ENCODE results near the gene DPP10.
"Not testable (repeated sequence)": the region's sequence is repeated elsewhere in the genome, so short reads cannot be mapped to it uniquely, and the experiment has no call there.

The DPP10 gene

DNA sequence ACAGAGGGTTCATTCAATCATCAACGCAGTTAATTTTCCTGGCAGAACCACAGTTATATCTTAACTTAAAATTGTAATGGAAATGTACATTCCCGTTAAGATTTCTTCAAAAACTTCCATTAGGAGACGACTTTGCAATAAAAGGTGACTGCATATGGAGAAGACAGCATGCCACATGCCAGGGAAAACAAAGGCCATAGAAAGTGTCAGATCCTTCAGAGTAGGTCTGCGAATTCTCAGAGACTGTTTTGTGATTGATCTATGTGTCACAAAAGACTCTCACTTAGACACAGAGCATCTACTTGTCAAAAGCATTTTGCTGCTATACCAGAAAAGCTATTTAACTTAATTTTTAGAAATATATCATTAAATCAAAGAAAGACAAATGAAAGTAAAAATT lies 274.6 kb downstream of the DPP10 start:
- no peak for DNase-seq (ENCODE audit: low read depth, low spot score)

DNA sequence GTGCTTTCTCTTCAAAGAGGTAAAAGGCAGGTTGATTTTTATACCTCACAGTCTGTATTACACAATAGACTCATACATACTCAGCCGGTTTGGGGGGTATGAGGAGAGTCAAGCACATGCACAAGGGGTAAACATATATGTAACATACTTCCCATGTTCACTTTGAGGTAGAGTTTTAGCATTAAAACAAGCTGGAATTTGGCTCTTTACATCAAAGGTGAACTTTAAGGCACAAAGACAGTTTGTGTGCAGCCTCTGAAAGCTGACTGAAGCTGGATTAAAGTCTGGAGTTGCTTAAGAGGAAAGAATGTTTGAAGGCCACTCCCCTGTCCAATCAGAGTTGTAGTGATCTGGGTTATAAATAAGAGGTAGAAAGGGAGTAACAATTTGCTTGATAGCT lies 282.0 kb downstream of the DPP10 start:
- no peak for DNase-seq (ENCODE audit: low read depth, low spot score)

DNA sequence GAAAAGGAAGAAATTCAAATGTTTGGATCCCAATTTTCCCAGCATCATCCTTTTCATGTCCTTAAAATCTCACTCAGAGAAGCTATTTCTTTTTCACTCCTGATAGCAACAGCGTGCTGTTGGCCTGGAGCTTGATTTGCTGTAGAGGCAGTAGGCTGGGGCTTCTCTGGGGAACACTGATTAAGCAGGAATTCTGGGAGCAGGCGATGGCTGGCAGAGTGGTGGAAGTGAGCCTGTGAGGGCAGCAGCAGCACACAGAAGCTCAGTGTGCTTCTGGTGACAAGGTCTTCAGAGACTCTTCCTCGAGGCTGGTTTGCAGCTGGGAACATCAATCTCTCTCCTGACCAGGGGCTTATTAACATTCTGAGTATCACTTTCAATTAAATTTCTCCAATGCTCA lies 284.6 kb downstream of the DPP10 start:
- no peak for DNase-seq (ENCODE audit: low read depth, low spot score)

DNA sequence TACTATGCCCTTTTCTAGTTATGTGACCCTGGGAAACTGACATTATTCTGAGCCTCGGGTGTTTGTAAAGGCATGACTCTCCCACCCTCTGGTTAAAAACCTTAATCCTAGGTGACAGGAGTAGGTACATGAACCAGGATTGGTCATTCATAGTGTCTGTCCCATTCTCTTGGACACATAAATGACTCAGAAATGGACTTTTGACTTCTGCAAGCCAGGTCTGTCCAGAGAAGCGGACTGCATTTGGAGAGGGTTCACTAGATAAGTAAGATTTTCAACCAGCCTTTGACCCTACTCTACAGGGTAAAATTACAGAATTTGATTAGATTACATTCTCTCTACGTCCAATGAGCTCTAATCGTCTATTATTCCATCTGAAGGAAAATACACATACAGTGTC lies 285.9 kb downstream of the DPP10 start:
- DNase-seq (ENCODE audit: low read depth, low spot score), result no peak

DNA sequence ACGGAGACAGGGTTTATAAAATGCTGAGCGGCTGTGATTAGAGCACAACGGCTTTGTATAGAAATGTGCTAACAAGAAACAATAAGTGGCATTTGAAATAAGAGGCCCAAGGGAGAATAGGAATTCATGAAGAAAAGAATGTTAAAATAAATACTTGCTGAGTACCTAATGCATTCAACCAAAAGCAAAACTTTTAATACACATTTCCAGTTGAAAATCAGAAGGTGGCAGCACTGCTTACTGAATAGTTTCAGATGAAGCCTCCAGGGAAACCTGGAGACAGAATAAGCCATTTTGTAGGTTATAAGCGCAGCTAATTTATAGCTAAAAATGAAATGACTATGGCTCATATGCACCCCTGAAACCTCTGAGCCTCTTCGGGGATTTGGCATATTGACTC lies 286.6 kb downstream of the DPP10 start:
- no peak for DNase-seq (ENCODE audit: low read depth, low spot score)

DNA sequence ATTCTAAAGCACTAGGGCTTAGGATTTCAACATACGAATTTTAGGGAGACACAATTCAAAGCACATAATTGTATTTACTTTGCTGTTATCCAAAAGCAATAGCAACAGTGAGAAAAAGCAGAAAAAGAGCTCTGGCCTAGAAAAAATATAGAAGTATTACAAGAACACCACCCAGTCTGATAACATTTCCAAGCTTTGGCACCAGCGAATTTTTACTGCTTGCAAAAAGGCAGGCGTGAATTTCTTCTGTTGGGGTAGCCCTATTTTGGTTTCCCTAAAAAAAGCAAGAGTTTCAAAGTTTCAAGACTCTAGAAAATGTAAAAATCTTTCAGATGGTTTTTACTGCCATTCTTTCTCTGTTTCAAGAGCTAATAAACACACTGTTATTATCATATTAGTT lies 292.7 kb downstream of the DPP10 start:
- no peak for DNase-seq (ENCODE audit: low read depth, low spot score)

DNA sequence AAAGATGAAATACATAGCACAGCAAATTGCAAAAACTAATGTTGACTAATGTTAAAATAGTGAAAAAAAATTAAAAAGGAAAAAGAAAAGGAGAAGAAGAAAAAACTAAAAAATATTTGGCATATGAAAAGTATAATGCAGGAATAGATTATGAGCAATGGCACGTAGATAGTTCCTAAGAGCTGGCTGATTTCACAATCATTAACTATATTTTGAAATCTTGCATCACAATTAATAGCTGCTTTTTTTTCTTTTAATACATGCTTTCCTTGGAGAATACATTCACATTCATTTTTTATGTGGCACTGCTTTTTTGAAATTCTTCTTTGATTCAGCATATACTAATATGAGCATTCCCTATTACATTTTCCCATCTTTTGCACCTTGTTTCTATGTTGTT lies 299.8 kb downstream of the DPP10 start:
- no peak for DNase-seq (ENCODE audit: low read depth, low spot score)

DNA sequence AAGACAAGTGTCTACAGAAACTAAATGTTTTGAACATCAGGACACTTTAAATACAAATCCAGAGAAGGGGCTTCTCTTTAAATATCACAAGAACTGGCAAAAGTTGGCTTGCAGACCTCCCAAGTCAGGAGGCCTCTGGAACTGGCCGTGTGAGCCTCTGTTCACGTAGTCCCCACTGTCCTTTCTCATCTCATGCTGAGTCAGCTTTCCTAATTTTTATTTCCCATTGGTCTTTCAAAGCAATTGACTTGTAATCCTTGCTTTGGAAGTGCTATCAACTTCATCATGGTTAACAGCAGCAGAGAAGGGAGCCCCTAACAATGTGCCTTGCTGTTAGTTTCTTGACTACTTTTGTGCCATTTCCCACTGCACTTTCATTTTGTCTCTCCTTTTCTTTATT lies 303.3 kb downstream of the DPP10 start:
- no peak for DNase-seq (ENCODE audit: low read depth, low spot score)

DNA sequence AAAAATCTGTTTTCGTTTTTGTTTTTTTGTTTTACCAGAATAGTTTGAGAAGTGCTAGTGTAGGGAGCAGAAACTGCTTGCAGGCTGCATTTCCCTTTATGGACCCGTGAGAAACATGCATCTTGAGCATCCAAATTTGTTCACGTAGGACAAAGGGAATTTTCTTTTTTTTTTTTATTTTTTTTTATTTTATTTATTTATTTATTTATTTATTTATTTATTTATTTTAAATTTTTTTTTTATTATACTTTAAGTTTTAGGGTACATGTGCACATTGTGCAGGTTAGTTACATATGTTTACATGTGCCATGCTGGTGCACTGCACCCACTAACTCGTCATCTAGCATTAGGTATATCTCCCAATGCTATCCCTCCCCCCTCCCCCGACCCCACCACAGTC lies 305.7 kb downstream of the DPP10 start:
- DNase-seq (ENCODE audit: low read depth, low spot score), result not testable (repeated sequence)

DNA sequence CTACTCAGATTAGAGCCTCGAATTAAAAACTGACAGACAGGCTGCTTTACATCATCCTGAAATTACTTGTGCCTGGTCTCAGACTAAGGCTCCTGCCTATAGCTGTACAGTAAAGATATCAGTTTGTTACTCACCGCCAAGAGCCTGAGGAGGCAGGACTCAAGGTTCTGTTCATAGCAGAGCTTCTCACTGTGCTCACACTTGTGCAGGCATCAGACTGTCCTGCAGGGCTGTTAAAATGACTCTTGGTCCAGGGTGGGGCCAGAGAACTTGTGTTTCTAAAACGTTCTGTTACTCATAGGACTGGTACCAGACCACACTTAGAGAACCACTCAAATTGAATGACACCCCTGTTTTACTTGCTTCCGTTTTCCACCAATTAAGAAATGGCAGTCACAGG lies 310.0 kb downstream of the DPP10 start:
- no peak for DNase-seq (ENCODE audit: low read depth, low spot score)

DNA sequence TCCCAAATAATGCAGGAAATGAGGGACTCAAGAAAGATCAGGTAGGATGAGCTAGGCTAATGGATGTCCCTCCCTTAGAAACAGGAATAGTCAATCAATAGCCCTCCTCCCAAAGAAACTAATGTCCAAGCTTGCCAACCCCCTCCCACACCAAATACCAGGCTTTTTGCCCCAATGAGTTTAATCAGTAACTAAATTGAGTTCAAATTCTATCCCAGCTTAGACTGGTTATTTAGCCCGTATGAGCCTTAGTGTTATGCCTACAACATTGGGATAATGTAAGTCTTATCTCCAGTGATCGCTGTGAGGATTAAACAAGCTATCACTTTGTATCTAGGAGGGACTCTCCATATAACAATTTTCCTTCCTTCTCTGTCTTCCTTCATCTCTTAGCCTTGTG lies 310.7 kb downstream of the DPP10 start:
- no peak for DNase-seq (ENCODE audit: low read depth, low spot score)

DNA sequence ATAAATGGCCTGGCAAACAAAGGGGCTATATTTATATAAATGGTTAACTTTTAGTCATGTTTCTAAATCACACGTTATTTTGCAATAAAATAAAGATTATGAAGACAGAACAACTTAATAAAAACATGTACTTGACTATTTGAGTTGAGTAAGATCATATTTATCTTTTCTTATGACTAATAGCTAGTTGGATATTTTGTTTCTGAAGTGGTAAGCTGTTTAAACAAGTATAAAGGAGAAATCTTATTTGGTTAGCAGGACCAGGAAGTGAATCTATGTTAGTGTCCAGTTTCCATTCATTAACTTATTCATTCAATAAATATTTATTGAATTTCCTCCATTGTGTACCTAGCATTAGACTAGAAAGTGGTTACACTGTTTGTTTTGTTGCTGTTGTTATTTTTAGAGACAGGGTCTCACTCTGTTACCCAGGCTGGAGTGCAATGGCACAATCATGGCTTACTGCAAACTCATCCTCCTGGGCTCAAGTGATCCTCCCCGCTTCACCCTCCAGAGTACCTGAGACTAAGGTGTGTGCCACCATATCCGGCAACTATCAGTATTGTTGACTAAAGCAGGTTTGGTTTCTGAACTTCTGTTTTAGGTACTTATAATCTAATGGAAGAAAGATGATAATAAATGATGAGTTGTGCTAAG lies 312.6 kb downstream of the DPP10 start:
- DNase-seq (ENCODE audit: low read depth, low spot score), result no peak

DNA sequence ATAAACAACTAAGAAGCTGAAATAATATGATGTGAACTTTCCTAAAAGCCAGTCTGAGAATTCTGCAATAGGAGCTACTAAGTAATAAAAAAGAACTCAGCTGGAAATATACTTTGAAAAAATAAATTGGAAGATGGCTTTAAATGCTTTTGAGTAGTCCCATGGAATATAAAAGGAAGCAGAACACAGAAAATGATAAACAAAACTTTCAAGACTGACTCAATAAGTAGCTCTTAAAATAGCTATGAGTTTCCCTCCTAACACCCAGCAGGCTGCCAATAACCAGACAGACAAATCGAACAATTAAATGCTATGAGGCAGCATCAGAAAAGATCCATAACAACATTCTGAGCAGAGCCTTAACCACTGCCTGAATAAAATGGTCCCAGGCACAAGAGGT lies 319.9 kb downstream of the DPP10 start:
- DNase-seq (ENCODE audit: low read depth, low spot score), result no peak

DNA sequence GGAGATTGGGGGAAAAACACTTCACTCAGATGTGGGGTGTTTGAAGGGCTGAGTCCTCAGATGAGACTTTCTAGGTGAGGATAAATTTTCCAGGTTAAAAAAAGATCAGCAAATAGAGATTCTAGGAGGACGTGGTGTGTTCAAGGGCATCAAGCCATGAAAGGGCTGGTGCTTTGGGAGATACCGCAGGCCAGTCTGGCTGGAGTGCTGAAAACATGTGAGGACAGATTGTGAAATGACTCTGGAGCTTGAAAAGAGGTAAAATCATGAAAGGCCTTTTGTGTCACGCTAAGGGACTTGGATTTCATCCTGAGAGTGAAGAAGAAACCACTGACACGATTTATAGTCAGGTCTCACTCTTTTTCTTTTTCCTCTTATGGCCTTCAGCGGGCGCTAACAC lies 320.5 kb downstream of the DPP10 start:
- DNase-seq (ENCODE audit: low read depth, low spot score), result no peak

DNA sequence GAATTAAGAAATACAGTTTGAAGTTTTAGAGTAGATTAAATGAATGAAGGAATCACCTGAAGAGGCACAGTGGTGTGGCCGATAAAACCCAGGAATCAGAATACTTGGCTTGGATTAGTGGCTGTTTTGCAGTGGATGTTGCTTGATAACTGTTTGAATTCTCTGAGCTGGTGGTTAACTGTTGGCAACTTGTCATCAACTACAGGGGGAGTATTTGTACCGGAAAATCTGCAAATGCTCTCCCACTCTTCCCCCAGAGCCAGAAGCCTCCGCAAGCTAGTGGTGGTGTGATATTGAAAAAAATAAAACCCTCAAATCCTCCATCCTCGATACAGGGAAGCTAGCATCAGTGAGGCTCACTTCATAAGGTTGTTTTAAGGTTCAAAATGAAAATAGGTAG lies 326.7 kb downstream of the DPP10 start:
- DNase-seq (ENCODE audit: low read depth, low spot score), result no peak

DNA sequence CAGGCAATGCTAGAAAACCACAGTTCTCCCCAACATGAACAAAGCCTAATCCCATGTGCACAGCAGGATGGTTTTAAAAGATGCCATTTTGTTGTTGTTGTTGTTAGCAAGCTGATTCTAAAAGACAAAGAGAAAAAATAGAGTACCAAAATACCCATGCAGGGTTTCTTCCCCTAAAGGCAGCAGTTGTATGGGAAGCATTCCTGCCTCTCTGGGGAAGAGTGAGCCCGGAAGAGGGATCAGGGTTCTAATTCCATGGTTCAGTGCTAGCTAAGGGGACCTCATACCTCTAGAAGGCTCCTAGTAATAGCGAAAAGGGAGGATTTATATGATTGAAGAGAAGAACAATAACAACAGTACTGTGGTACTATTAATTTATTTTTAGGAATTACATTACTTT lies 327.6 kb downstream of the DPP10 start:
- DNase-seq (ENCODE audit: low read depth, low spot score), result no peak

DNA sequence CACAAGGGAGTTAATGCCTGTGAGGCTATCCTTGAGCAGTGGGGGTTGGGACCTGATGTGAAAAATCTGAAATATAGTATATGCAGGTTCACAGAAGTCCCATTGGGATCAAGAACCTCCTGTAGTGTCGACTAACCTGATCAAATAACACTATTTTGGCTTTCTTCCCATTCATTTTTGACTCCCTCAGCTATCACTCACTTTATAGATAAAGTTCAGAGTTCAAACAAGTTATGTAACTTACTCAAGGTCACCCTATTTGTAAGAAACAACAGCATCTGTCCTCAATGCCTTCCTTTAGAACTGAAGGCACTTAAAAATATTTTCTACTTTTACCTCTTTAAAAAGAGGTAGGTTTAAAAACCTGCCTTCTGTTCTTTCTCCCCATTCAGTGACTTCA lies 341.6 kb downstream of the DPP10 start:
- DNase-seq (ENCODE audit: low read depth, low spot score), result no peak

DNA sequence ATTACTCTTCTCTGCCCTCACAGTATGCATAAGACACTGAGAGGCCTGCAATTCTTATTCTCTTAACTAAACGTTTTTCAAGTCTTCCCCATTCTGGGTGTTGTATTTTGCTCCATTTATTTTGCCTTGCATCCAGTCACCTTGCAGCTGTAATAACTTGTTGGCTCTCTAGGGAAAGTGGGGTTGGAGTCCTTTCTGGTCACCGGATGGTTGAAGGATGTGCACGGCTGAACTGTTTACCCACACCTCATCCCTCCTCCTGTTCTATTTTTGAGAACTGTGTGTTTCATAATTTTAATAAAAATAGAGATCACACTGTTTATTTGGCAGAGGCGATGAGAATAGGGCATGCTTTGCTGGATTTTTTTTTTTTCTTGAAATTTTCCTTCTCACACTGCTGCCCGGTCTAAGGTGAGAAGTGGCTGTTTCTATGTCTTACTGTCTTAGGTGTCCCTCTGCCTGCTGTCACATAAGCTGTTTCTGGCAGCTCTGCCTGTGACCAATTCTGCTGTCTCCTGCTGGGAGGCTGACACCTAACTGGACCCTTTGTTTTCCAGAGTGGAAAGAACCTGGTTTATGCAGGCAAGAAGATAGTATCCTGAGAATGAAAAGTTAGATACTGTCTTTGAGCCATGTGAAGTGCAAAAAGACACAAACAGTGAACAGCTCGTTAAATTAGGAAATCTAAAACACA lies 342.6 kb downstream of the DPP10 start:
- no peak for DNase-seq (ENCODE audit: low read depth, low spot score)

DNA sequence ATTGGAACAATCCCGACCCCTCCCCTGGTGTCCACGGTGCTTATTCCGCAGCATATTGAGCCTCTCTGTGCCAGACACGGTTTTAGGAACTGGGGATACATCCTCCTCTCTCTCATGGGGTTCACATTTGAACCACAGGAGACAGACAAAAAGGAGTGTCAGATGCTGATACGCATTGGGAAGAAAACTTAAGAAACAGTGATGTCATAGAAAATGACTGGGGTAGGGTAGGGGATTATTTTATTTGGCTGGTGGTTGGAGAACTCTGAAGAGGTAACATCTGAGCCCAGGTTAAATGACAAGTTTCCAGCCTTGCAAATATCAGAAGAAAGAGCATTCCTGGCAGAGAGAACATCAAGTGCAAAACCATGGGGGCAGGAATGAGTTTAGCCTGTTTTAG lies 344.5 kb downstream of the DPP10 start:
- no peak for DNase-seq (ENCODE audit: low read depth, low spot score)

DNA sequence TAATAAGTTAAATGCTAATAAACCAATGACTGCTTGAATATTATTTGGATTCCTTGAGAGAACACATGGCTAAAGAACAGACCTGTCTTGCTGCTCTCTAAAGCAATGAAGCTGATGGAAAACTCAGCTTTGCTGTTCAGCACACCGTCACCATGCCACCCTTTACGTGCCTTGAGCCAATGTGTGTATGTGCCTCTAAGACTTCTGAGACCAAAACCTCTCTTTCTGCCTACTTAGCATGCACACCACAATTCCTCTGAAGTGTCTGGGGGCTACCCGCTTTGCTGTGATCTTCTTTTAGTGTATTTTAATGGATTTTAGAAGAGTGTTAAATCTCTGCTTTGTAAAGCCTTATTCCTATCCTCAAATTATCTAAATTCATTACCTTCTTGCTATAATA lies 345.0 kb downstream of the DPP10 start:
- no peak for DNase-seq (ENCODE audit: low read depth, low spot score)

DNA sequence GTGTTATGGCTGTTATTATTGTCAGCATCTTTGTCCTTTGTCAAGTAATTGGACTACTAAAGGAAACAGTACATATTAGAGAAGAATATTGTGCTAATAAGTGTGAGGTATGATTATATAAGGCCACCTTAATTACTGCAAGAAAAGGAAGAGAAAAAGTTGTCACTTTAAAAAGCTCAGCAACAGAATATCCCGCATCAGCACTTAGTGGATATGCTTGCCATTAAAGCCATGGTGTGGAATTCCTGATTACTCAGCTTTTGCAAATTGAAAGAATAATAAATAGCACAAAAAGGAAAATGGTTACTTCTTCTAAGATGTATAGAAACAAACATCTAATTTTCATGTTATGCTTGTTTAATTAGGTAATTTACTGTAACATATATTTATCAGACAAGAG lies 347.5 kb downstream of the DPP10 start:
- DNase-seq (ENCODE audit: low read depth, low spot score), result no peak

DNA sequence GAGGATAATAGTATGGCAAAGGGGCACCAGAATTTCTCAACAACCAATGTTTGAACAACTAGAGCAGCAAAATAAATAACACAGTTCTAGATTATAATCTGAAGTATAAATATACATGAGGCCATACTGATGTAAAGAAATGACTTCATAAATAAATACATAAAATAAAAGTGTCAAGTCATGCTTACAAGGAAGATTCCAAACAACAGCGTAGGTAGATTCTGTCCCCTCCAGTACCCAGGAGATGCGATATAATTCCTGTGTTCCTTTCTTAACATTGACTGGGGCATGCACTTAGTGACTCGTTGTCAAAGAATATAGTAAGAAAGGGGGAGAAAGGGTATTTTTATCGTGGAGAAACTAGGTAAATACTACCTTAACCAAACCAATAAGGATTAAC lies 355.1 kb downstream of the DPP10 start:
- no peak for DNase-seq (ENCODE audit: low read depth, low spot score)

DNA sequence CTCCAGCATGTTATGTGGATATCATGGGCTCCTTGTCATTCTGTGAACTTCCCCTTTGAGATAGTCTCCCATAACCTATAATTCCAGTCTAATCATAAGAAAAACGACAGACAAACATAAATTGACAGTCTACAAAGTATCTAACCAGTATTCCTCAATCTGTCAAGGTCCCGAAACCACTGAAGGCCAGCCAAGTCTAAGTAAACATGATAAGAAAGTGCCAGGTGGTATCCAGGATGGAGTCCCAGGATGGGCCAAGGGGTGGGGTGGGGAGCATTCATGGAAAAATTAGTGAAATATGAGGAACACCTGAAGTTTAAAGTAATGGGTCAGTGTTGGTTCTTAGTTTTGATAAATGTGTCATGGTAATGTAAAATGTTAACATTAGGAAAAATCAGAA lies 355.5 kb downstream of the DPP10 start:
- DNase-seq (ENCODE audit: low read depth, low spot score), result no peak

DNA sequence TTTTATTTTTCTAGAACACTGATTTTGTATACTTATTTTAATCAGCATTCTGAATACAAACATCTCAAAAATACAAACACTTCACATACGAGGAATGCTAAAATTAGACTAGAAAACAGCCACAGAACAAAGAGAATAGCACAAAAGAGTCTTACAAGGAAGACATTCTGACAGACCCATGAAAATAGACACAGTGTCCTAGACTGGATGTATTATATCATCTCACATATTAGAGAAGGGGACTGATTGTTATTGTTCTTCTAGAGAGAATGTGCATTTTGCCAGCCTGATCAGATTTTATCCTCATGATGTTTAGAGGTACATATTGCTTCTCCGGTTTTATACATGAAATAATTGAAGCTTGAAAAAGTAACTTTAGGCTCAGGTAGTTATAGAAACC lies 357.9 kb downstream of the DPP10 start:
- DNase-seq (ENCODE audit: low read depth, low spot score), result no peak
